LHCN-M2 (cell line): ENCODE measurements around the gene C6orf132. TPM values are rescaled to one million over a fixed set of nuclear protein-coding genes. Genes with fewer than 3 reads are reported as not detected.

Source experiments
- DNase-seq: peaks from one replicate; pipeline ENCODE4 v3.0.0-alpha.2; 2012; ENCODE audit warnings: low read depth
- total RNA-seq: library from RNA; depleted of rRNA; stranded (reverse); fragments of >200 nt; gene quantifications from 2 replicates; pipeline ENCODE4 v1.2.3, GENCODE V29; 2014

The C6orf132 gene
- total RNA-seq, 1 experiment from 2014 or later = 0.75 TPM

DNA sequence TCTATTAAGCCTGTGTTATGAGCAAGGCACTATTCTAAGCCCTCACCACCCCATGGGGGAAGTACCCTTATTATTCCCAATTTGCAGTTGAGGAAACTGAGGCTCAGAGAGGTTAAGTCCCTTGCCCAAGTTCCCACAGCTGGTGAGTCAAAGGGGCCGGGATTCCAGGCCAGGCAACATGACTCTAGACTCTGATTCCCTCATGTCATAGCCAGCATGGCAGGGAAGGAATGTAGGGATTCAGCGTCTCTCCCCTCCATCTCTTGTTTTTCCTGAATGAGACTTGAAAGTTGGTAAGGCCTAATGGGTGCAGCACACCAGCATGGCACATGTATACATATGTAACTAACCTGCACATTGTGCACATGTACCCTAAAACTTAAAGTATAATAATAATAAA, 6.7 kb downstream of the C6orf132 start:
- no peak for DNase-seq

DNA sequence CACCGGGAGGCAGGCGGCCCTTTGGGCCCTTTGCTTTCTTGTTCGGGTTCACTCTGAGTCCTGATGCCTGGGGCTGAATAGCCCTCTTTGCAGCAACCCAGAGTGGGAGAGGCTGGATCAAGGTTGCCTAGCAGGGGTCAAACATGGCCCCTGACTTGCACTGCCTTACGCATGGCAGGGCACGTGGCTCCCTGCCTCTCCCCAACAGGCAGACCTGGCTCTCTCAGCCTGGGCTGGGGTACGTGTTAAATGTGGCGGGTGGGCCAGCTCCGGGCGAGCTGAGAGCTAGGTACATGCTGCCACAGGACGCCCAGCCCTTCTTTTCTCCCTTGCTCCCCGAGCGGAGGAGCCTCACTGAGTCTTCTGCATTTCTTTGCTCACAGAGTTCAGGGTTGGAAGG, 7.3 kb downstream of the C6orf132 start:
- DNase-seq = no peak

DNA sequence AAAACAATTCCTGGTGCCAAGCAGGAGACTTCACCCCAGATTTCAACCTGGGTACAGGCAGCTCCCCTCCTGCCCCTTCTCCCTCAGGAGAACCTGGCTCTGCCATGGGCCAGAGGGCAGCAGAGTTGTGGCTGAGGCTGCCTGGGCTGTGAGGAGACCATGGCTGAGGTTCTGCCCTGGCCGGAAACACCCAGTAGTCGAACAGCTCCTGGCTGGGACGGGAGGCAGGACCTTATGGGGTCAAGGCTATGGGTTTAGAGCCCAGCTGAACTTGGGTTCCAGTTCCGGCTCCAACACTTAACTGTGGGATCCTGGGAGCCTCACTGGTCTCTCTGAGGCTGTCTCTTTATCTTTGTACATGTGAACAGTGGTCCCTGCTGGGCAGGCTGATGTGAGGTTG, 8.5 kb downstream of the C6orf132 start:
- no peak for DNase-seq

DNA sequence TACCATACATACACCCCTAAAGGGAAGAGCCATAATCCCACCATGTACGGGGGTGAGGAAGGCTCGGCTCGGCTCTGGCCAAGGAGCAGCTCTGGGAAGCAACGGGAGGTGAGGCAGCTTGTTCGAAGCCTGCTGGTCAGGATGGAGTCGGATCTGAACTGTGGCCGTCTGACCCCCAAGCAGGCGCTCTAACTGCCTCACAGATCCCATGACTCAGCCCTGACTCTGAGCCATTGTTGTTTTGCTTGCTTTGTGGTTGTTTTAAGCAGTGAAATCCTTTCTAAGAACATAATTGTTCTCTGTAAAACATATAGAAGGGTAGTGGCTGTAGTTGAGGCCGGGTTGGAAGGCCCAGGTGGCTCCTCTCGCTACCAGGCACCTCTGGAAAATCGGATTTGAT, 10.9 kb downstream of the C6orf132 start:
- DNase-seq = peak; percentile 82

DNA sequence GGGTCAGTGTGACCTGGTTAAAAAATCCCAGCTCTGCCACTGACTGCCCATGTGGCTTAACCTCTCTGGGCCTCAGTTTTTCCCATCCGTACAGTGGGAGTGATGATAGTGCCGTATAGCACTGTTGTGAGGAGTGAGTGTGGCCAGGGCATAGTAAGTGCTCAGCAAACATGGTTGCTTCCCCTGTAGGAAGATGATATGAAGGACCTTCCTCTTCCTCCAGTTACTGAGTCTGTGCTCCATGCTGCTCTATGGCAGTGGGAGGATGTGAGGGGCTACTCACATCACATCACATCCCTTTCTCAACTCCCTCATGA, 13.1 kb downstream of the C6orf132 start:
- DNase-seq = no peak

DNA sequence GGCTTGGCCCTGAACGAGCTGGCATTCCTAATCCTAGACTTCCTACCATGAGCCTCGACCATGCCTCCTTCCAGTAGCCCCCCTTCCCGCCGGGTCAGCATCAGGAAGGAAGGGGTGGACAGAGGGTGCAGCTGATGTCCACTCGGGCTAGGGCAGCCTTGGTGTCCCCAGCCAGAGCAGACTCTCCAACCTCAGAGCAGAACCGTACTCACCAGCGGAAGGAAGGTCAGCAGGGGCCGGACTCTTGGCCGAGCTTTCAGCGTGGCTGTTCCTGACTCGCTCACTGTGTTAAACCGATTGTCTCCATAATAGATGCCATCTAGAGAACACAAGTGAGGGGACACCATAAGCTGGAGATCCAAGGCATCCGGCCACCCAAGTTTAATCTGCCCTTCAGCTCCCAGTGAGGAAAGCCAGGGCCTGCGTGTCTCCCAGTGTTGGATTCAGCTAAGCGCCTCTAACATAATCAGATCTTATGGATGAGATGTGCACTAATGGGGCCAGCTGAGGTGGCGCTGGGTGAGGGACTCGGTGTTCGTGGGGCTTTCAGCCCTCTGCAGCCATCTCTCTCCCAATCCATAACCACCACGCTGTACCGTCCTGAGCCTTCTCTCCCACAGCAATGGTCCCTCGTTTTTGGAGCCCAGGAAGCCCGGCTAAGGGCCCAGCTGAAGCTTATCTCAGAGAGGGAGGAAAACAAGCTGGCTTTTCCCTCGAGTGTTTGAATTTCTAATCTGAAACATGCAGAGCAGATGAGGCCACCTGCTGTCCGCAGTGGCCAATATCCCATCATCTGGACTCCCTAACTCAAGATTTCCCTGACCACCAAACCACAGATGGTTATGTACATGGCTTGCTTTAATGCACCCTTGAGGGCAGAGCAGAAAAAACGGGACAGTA, 13.7 kb downstream of the C6orf132 start:
- DNase-seq = peak; percentile 51

DNA sequence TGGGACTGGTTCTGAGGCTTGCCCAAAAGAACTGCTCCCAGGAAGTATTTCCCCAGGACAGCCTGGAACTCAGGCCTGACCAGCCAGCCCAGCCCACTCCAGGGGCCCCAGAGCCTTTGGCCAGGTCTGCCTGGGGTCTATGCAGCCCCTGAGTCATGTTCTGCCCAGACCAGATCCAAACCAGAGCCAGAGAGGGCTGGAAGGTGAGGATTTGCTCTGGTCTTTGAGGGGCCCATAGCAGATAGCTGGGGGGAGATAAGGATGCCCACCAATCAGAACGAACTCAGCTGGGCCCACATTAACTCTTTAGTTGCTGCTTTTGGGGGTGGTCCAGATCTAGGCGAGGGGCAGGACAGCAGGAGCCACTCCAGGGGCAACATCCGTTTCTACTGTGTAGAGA, 16.8 kb downstream of the C6orf132 start:
- no peak for DNase-seq

DNA sequence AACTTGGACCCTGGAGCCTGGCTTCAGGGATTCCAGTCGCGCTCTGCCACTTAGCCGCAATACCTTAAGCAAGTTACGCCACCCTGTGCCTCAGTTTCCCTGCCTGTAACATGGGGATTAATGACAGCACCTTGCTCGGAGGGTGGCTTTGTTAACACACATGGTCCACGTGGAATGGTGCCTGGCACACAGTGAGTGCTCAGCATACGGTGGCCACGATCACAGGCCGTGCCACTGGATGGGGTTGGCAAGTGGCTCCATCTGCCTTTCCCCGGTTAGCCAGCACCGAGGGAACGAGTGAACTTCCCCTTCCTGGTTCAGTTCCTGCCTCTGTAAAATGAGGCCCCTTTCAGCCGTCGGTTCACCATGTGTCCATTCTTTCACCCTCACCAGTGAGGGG, 17.2 kb downstream of the C6orf132 start:
- DNase-seq = no peak

DNA sequence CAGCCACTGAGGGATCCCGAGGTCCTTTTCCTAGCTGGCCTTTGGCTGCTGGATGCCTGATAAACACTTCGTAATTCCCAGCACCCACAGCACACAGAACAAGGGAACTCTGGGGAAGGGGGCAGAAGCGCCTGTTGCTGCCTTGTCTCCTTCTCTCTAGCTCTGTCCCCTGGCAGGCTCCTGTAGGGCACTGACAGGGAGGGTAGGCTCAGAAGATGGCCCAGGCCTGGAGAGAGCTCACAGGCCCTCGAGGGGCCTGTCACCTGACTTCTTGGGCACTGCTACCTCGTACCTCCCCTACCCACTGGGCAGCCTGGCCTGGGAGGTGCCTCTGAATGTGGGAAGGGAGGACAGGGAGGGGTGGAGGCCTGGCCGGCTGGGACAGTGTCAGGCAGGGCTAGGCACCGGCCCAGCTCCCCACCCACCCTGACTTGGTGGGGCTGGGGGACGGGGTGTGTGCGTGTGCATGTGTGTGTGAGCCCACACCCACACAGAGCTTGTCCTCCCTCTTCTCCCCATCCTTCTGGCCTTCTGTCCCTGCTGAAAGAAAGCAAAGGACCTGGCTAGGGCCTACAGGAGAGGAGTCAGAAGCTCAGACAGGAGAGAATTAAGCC, 18.1 kb downstream of the C6orf132 start:
- no peak for DNase-seq

DNA sequence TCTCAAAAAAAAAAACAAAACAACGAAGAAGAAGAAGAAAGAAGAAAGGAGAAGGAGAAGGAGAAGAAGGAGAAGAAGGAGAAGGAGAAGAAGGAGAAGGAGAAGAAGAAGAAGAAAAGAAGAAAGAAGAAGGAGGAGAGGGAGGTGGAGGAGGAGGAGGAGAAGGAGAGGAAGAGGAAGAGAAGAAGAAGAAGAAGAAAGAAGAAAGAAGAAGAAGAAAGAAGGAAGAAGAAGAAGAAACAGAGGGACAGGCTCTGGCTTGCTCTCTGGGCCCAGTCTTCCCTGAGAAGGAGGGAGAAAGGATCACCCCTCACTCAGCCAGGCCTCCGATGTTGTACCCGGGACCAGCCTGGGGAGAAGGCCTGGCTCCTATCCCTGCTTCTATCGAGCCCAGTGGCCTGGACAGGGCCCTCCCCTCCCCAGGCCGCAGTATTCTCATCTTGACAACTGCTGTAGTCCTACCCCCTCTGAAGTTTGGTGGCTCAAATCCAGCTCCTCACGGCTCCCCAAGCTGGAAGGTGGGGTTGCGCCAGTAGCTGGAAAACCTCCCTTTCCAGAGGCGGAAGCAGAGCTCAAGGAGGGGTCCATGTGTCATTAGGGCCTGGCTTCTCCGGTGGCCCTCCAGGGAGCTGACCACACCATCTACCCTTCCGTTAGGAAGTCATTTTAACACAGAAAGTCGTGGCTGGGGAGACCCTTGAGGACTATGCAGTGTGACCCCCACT, 18.9 kb downstream of the C6orf132 start:
- no peak for DNase-seq

DNA sequence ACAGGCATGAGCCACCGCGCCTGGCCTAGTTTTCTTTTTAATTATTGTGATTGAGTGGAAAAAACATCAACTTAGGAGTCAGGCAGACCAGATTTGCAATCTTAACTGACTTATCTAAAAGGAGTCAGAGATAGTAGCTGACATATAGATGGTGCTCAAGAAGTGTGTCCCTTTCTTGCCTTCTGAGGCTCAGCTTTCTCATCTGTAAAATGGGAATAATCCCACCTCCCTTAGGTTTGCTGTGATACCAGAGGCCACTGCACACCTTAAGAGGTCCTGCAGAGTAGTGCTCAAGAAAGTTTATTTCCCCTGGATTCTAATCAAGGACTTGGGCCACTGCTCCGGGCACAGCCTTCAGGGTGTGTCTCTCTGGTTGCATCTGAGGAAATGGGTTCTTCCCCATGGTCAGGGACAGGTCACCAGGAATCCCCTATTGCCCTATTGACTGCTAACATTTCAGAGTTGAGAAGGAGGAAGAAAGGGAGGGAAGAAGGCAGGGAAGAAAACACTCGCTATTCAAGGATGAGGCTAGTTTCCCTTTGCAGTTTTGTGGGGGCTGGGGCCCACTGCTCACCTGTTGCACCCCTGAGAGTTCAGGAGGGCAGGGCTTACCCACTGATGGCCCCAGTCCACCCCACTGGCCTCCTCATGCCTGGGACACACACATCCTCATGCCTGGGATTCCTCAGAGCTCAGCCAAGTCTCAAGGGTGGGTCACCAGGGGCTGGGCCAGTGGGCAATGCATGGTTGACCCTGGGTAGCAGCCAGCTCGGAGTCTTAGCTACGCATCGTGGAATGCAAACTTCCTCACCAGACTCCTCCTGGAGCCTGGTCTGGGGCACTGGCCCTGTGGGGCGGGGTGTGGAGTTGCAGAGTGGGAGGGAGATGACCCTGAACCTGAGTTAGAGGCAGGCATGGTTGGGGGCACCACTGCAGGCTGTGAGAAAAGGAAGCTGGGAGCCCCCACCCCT, 21.2 kb downstream of the C6orf132 start:
- no peak for DNase-seq

DNA sequence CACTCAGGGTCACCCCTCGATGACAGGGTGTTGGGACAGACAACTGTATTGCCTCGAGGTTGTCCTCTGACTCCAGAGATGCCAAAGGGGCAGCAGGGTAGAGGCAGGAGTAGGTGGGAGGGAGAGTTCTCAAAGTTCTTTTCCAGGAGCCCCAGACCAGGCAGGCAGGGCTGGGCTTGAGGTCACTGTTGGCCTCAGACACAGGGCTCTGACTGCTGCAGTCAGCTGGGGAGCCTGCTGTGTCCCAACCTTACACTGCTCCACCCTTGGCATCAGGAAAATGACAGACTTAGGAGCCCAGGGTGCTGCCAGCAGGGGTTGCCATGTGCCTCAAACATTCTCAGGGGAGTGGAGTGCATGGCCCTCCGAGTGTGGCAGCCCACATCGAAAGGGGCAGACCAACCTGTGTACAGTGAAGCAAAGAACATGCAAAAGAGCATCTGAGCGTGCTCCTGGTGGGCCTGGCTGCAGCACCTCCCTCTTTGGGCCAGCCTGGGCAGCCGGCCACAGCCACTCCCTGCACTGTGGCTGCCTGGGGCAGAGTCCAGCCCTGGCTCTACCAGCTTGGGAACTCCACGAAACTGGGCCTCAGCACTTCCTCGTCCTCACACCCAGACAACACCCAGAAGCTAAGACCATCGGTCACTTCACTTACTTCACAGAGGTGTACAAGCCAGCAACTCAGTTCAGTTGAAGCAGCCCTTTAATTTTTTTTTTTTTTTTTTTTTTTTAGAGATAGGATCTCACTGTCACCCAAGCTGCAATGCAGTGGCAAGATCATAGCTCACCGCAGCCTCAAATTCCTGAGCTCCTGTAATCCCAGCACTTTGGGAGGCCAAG, 24.0 kb downstream of the C6orf132 start:
- no peak for DNase-seq

DNA sequence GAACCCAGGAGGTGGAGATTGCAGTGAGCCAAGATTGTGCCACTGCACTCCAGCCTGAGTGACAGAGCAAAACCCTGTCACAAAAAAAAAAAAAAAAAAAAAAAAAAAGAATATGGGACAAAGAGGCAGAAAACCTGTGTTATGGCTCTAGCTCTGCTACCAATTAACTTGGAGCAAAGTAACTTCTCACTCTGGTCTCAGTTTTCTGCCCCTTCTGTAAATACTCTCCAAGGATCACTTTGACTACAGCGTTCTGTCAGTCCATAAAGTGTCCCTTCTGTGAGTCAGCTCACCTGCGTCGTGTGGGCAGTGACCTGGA, 24.6 kb downstream of the C6orf132 start:
- DNase-seq = no peak

DNA sequence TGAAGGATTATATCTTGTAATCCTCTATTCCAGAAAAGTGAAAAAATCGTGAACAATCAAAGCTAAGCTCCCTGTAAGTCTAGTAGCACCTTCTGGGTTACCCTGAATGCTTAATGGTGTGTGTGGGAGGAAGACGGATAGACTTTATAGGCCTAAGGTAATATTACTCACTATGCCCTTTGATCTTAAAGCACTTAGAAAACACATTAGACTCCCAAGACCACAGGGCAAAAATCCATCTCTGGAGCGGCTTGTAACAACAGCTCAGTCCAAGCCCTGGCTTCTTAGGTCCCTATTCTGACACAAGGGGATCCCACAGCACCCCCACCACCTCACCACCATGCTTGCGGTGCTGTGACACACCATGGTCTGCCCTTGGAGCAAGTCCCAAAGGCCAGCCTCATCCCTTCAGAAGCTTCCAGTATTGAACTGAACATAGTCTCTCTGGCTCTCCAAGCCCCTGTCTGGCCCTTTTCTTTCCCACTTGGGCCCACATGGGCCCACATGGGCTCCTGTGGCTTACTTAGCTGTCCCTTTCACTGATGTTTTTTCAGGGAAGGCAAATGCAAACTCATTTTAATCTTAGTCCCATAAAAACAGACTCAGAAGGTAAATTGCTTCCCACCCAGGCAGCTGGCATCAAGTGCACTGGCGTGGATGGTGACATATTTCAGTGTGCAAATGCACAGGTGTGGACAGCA, 28.3 kb downstream of the C6orf132 start:
- no peak for DNase-seq

DNA sequence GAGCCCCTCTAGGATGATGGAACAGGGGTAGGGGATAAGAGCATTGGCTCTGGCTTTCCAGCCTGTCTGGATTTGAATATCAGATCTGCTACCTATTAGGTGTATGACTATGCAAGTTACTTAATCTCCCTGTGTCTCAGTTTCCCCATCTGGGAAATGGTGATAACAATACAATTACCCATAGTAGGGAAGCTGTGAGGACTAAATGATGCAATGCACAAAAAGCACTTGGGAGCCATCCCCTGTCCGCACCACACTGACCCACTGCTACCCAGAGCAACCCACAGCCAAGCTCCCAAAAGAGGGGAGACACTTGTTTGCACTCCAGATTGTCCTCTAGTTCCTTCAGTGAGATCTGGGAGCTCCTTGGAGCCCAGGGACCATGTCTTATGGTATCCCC, 30.1 kb downstream of the C6orf132 start:
- DNase-seq = no peak

DNA sequence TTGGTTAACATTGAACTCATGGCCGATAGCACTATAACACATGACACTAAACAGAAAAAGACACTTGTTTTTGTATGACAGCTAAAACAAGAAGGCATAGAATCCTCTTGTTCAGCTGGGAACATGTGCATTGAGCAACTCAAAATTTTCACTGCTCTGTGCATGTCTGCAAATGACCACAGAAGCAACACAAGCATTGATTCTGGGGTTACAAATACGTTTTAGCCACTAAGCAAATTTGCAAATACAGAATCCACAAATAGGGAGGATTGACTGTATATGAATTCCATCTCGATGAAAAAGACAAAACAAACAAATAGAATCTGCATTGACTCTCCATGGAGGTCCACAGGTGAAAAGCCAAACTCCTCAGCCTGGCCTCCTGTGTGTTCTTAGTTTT, 31.7 kb downstream of the C6orf132 start:
- no peak for DNase-seq

DNA sequence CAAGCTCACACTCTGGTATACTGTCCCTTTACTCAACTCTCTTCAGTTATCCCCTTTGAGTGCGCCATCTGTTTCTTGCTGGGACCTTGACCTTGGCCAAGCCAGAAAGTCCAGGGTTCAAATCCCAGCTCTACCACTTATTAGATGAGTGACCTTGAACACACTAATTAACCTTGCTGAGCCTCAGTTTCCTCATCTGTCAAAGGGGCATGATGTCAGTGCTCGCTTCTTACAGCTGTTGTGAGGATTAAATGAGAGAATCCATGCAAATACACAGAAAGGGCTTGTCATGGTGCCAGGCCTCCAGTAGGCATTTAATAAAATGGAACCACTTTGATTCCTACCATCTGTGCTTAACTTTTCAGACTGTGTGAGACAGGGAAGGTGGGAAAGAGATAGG, 34.3 kb downstream of the C6orf132 start:
- no peak for DNase-seq

DNA sequence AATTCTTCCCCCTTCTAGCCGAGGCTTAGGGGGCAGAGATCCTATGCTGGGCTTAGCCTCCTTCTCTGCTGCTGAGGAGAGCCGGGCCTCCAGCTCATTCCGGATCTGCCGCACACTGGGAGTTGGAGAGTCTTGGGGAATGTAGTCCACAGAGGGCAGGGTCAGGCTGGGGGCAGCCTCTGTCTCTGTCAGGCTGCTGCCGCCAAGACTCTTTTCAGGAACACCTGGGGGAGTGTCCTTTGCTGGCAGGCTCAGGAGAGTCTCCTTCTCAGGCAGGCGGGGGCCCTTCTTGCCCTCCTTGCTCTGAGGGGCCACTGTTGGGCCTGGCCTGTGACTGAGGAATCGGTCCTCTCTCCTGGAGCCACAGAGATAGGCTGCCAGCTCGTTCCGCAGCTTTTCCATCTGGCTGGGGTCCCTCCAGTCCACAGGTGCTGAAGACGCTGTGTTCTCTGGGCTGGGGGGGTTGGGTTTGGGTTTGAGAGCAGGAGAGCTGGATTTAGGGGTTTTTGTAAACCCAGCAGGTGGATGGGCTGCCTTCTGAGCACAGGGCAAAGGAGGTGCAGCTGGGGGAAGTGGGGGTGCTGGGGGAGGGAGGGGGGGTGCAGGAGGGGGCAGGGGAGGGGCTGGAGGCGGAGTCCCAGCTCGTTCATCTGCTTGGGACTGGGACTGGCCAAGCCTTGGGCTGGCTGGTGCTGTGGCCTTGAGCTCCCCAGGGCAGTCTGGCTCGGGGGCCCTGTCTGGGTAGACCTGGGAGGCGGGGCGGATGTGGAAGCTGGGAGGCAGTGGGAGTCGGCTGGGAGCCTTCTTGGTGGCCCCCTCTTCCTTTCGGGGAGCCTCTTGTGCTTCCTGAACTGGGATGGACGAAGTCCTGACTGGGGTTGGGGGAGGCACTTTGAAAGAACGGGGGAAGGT, 36.1 kb downstream of the C6orf132 start:
- DNase-seq = no peak

DNA sequence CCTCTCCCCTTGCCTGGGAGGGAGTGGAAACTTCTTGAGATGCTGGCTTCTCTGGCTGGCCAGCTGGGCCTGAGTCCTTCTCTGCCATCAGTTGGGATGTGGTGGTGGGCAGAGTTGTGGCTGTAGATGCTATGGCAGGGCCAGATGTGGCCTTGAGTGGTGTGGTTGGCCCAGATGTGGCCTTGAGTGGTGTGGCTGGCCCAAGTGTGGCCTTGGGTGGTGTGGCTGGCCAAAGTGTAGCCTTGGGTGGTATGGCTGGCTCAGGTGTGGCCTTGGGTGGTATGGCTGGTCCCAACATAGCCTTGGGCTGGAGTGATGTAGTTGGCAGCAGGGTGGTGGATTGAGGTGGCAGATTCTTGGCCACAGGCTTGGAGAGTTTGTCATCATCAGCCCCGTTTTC, 36.7 kb downstream of the C6orf132 start:
- DNase-seq = no peak
